Hematopoietic multipotent progenitor cell (in vitro differentiated cells): ENCODE measurements around the gene TGM5. TPM values are rescaled to one million over a fixed set of nuclear protein-coding genes. Genes with fewer than 3 reads are reported as not detected.
A peak's percentile ranks its signal among the peaks of the same experiment; 100 is the strongest.
"Not testable (repeated sequence)": the region's sequence is repeated elsewhere in the genome, so short reads cannot be mapped to it uniquely, and the experiment has no call there.

Experiments
- DNase-seq, 3 donors: peaks; one replicate each; pipeline ENCODE4 v3.0.0-alpha.2; 2011 to 2015; ENCODE audit warnings: low read depth in 2 of 3, low spot score in 2 of 3
- total RNA-seq: library from RNA; depleted of rRNA; stranded (reverse); fragments of >200 nt; gene quantifications from one replicate; pipeline ENCODE4 v1.2.3, GENCODE V29; 2012

Gene TGM5
- under 0.01 TPM for total RNA-seq

DNA sequence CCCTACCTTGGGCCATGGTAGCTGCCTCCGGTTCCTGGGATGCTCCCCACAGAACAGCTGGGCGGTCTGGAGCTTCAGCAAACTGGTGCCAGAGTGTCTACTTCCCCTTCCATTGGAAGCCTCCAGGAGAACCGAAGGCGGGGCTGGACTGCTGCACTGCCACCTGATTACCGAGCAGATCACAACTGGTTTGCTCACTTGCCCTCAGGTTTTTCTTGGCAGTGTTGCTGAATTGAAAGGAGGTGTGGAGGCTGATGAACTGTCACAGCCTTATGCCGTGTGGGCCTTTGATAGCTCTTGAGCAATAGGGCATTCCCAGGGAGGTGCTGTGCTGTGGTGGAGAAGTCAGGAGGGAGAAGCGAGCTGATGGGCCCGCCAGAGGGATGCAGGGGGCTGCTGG lies at the start of gene TGM5:
TSS of gene TGM5 (minus strand) at position 95 of the 400 bp plus-strand sequence. CDS start at position 16, 79 bp downstream.
- no peak for DNase-seq

GRCh38 chr15:43314171-43314570 lies 47.4 kb upstream of the TGM5 start:
- no peak for DNase-seq

DNA sequence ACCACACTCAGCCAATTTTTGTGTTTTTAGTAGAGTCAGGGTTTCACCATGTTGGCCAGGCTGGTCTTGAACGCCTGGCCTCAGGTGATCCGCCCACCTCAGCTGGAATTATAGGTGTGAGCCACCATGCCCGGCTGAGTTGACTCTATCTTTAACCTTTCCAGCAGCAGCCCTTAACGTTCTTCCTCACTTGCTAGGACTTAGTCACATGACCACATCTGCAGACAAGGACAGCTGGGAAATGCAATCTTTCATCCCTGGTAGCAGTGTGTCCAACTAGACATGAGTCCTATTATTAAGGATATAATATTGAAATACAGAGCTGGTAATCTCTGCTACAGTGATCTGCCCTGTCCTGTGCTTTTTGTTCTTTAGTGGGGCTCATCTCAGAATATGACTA lies 45.6 kb upstream of the TGM5 start:
- no peak for DNase-seq

DNA sequence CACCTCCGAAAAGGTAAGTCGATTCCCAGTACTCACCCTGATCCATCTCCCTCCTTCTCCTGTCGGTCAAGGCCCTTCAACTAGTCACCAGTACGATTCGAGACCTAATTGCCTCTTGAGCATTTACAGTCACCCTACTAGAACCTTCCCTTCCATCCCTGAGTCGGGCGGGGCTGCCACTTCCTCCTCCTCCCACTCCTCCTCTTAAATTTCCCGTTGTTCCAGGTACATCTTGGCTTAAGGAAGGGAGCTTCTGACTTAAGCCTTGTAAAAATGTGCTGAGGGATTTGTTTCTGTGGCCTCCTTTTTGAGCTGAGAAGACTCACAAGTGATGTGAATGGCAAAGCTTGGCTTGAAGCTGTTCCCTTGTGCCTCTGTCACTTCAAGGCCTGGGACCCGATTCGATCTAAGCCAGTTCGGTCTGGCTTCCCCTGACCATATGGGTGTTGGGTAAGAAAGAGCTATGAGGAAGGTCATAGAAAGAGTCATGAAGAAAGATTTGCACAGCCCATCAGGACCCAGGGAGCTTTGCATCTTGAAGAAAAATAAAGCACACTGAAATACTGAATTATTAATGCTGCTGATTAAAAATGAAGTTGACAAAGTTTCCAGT lies 35.6 kb upstream of the TGM5 start, which contains the start of gene TGM7:
TSS of gene TGM7 (minus strand) at position 51 of the 613 bp plus-strand sequence.
- DNase-seq, result no peak

DNA sequence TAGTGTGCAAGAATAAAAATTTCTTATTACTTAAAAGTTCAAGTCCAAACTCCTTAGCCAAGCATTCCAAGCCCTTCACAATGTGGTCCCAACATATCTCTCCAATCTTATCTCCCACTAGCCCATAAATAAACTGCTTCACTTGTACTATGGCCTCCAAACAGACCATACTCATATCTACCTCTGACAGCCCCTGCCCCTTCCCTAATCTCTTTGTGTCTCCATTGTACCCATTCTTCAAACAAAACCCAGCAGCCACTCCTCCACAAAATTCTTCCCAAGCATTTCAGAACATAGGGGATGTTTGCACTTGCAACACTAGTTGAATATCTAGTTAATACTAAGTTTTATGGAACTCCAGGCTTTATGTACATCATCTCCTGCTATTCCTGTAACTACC lies 33.2 kb upstream of the TGM5 start:
- no peak for DNase-seq

GRCh38 chr15:43299411-43299810 lies 32.7 kb upstream of the TGM5 start:
- DNase-seq, result no peak

- no peak for DNase-seq
These were observed 27.5 kb upstream of the TGM5 start for GRCh38 chr15:43294091-43294706.

DNA sequence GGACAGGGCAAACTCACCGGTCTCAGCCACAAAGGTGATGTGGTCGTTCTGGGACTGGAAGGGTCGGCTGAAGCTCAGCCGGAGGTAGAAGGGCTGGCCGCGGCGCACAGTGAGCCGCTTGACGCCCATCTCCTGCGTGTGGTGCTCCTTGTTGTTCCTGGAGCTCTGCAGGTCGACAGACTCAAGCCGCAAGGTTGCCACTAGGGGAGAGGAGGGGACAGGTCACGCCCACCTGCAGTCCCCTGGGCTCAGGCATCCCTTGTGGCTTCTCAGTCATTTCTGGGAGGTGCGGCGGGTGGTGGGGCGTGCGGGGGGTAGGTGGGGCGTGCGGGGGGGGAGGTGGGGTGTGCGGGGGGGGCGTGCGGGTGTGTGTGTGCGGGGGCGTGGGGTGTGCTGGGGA lies 26.7 kb upstream of the TGM5 start:
- DNase-seq, result peak in 2 of 3 donors; percentile 50 to 66

DNA sequence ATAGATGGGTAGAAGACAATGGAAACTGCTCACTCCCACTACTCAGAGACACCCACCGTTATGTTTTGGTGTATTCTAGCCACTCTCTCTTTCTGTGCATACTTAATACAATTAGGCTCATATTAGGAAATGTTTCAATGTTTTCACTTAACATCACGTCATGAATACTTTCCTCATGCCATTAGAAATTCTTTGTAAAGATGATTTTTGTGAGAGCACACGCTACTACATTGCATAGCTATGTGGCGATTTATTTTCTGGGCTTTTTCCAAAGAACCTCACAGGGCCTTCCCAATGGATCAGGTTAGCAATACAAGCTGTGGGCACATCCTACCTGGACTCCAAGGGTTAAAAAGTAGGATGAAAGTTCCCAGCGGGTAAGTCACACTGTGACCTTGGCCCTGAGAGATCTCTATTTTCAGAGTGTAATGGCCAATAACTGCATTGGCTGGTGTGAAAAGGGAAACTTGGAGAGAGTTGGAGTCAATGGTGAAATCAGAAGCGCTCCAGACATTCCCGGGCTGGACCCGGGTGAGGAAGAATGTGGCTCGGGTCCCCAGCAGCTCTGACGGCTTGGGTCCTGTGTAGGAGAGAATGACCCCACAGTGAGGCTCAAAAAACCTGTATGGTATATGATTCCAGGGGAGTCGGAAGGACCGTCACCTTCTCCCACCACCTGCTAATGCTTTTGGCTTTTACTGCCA lies 25.8 kb upstream of the TGM5 start:
- no peak for DNase-seq

DNA sequence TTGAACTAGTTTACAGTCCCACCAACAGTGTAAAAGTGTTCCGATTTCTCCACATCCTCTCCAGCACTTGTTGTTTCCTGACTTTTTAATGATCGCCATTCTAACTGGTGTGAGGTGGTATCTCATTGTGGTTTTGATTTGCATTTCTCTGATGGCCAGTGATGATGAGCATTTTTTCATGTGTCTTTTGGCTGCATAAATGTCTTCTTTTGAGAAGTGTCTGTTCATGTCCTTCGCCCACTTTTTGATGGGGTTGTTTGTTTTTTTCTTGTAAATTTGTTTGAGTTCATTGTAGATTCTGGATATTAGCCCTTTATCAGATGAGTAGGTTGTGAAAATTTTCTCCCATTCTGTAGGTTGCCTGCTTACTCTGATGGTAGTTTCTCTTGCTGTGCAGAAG lies 22.9 kb upstream of the TGM5 start:
- not testable (repeated sequence) for DNase-seq

- DNase-seq, result no peak
These were observed 20.5 kb upstream of the TGM5 start for GRCh38 chr15:43287254-43287653.

GRCh38 chr15:43286074-43286473 lies 19.3 kb upstream of the TGM5 start:
- DNase-seq, result no peak

- DNase-seq, result peak; percentile 38 to 81 (median 51)
These were observed 18.9 kb upstream of the TGM5 start for GRCh38 chr15:43285609-43286037.

DNA sequence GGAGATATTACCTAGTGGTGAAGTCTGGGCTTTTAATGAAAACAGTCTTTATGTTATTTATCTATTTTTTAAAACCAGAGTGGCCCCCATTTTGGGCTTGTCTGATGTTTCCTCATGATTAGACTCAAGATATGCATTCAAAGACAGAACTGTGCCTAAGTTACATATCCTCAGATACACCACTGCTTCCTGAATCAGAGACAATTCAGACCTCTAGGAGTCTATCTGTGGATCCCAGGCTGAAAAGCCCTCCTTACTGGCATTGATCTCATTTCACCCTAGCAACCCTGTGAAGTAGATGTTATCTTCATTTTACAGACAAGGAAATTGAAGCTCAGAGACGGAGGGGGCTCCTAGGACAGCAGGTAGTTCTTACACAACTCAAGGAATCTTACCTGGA lies 16.8 kb upstream of the TGM5 start:
- DNase-seq, result peak in 1 of 3 donors; percentile 51

DNA sequence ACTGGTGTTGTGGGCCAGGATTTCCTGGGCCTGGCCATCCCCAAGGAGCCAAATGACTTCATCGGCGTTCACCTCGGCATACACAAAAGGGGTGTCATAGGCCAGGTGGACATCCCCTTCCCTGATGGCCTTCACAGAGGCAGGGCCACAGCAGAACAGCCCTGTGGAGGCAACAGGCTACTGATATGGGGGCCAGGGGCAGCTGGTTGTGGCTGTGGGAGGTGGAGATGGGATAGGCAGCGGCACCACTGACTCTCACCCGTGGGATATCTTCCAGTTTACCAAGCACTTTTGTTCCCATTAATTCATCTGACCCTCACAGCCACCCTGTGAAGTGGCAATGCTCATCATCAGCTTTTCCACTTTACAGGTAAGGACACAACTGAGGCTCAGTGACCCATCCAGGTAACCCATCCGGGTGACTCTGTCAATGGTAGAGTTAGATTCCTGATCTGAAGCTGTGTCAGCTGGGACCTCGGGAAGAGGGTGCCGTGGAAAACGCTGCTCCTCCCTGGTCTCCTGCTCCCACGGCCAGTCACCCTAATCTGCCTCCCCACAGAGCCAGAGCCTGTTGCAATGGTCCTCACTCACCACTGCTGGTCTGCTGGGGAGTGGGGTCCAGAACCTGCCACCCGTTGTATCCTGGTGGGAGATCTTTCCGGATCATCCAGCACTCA lies 15.3 kb upstream of the TGM5 start:
- DNase-seq, result no peak

- no peak for DNase-seq
These were observed 14.3 kb upstream of the TGM5 start for GRCh38 chr15:43280996-43281395.

DNA sequence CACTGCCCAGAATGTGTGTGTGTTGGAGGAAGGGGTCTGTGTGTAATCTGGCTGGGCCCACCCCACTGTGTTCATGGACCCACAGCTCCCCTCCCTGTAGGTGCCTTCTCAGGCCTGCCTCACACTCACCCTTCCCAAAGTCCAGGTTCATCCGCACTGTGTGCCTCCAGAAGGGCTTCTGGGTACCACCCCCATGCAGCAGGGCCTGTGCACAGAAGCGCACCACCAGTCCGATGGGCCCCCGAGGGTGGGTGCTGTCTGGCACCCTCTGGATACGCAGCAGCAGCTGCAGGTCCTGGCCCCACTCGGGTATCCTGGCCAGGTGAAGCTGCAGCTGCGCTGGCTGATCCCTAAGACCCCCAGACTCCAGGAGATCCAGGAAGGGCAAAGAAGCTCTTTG lies 12.8 kb upstream of the TGM5 start:
- DNase-seq, result no peak

DNA sequence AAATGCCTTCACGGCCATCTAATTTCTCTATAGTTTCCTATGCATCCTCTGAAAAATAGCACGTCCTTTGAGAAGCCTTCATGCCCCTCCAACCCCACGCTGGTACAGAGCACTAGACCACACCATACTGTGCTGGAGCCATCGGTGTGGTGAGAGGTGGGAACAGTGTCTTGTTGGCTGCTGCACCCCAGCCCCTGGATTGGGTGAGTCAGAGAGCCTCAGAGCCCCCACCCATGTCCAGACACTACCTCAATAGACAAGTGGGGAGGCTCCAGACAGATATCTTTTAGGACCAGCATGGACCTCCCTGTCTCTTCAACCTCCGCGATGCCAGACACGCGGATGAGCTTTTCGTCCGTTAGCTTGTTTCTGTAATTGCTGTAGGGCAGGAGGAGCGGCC lies 12.1 kb upstream of the TGM5 start:
- no peak for DNase-seq

GRCh38 chr15:43277901-43278300 lies 11.2 kb upstream of the TGM5 start:
- DNase-seq, result no peak

GRCh38 chr15:43277231-43277823 lies 10.6 kb upstream of the TGM5 start:
- no peak for DNase-seq
